Measurements from ENCODE around the gene OR52B6.
"Not testable (repeated sequence)": the region's sequence is repeated elsewhere in the genome, so short reads cannot be mapped to it uniquely, and the experiment has no call there.

GRCh38 chr11:5584458-5584857 is 3.8 kb downstream of the OR52B6 start:
- TF ChIP-seq CTCF (IDR thresholded peaks at IDR 0.05); POLR2AphosphoS5 (IDR thresholded peaks at IDR 0.05; ENCODE audit: insufficient read depth in 1 of 2, low read depth in 1 of 2); POLR2A (IDR thresholded peaks at IDR 0.05): not testable (repeated sequence)

Data from vagina (tissue), 2 donors.